Natural killer cell (primary cell): ENCODE measurements around the gene IL18BP. TPM values are rescaled to one million over a fixed set of nuclear protein-coding genes. Genes with fewer than 3 reads are reported as not detected.

ENCODE experiments used
- ATAC-seq, 3 donors: fragments of 150-1000 bp in 2 of 3; fragments of 200-7000 bp in 1 of 3; cut with Tn5 transposase; 1 replicate in 1 of 3; 2 replicates in 2 of 3; pipeline ENCODE4 v1.10.0; 2021; ENCODE audit warnings: mild to moderate bottlenecking in 2 of 3, moderate library complexity in 2 of 3
- DNase-seq, 2 donors: peaks; one replicate each; pipeline versions ENCODE4 v3.0.0 to v3.0.0-alpha.2; 2013 to 2021; ENCODE audit warnings: mixed read lengths in 1 of 2
- H3K27ac ChIP-seq: one replicate; pipeline ENCODE4 v1.5.1; 2013; ENCODE audit warnings: mild to moderate bottlenecking, low read length
- H3K27me3 ChIP-seq: one replicate; pipeline ENCODE4 v1.6.1; 2013; ENCODE audit warnings: low read length; ENCODE audit not compliant: control insufficient read depth, insufficient read depth
- H3K36me3 ChIP-seq: one replicate; pipeline ENCODE4 v1.6.1; 2013; ENCODE audit warnings: low read length; ENCODE audit not compliant: control insufficient read depth, insufficient read depth
- H3K4me1 ChIP-seq: one replicate; pipeline ENCODE4 v1.6.1; 2013; ENCODE audit warnings: low read length; ENCODE audit not compliant: control insufficient read depth, insufficient read depth
- H3K4me3 ChIP-seq: one replicate; pipeline ENCODE4 v1.5.1; 2013; ENCODE audit warnings: low read length
- H3K9me3 ChIP-seq: one replicate; pipeline ENCODE4 v1.6.1; 2013; ENCODE audit warnings: low read length; ENCODE audit not compliant: control insufficient read depth, insufficient read depth
- H3K27ac Mint-ChIP-seq, 2 donors: one replicate each; pipeline ENCODE4 v1.8.0; 2022; ENCODE audit warnings: mild to moderate bottlenecking in 2 of 2, mixed read lengths in 2 of 2, moderate library complexity in 1 of 2
- H3K27me3 Mint-ChIP-seq, 2 donors: one replicate each; pipeline ENCODE4 v1.8.0; 2022; ENCODE audit warnings: low read depth in 2 of 2, mixed read lengths in 2 of 2
- H3K36me3 Mint-ChIP-seq: one replicate; pipeline ENCODE4 v1.8.0; 2022; ENCODE audit warnings: mixed read lengths
- H3K4me1 Mint-ChIP-seq, 2 donors: one replicate each; pipeline ENCODE4 v1.8.0; 2022; ENCODE audit warnings: mixed read lengths in 2 of 2
- H3K4me3 Mint-ChIP-seq: one replicate; pipeline ENCODE4 v1.8.0; 2022; ENCODE audit warnings: mild to moderate bottlenecking, moderate library complexity, mixed read lengths
- H3K9me3 Mint-ChIP-seq, 2 donors: one replicate each; pipeline ENCODE4 v1.8.0; 2022; ENCODE audit warnings: mixed read lengths in 2 of 2
- WGBS: methylation state at CpG from one replicate; pipeline ENCODE4 v1.1.7; 2013; ENCODE audit warnings: missing lambda C conversion rate; ENCODE audit not compliant: insufficient coverage; 5-methylcytosine and 5-hydroxymethylcytosine counted together
- intact Hi-C: fragments of 100-400 bp; cut with micrococcal nuclease; formaldehyde crosslinking; loops from one replicate; pipeline ENCODE4 v1.14.2; 2022
- total RNA-seq, 4 donors: library from RNA; stranded (reverse); fragments of 120-200 nt in 1 of 4; gene quantifications; one replicate each; pipeline versions ENCODE4 v1.2.3 to v1.2.4, GENCODE V29; 2013 to 2022
- TF ChIP-seq, protein P1 (sequence below): fragments of 200-600 bp; IDR thresholded peaks from one replicate; pipeline ENCODE4 v1.8.0; 2022; ENCODE audit warnings: antibody characterized with exemption

The IL18BP gene
- total RNA-seq, 3 donors from 2014 or later (not counting 1 experiment from before 2014, with no cell fraction given): 23.1 to 35.5 (median 27.2) TPM

DNA sequence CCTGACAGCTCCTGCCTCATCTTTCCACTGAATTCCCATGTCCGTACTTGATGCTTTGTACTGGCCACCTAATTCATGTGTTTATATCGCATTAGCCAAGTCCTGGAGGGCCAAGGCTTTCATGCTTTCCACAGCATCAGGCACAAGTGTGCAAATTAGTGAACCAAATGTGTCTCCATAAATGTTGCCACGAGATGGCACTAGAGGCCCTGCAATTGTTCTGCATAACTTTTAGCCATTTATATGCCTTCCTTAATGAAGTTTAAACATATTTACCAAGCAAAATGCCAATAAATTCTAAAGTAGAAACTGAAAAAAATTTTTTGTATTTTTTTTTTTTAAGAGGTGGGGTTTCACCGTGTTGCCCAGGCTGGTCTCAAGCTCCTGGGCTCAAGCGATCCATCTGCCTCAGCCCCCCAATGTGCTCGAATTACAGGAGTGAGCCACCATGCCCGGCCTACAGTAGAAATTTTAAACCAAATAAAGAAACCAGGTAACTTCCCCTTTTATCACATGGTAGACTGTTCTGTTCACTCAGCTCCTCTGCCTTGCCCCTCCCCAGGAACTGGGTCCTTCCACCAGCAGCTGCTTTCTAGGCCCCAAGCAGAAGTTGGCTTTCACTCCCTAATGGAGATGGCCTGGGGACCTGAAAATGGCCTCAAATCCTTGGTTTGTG lies 20.8 kb upstream of the IL18BP start:
- Mint-ChIP-seq H3K9me3 (no peaks in the 10 kb centered on the region), H3K4me1 (peaks cover 4% of the 10 kb centered on the region in 2 donors), H3K36me3 (no peaks in the 10 kb centered on the region), H3K27me3 (no peaks in the 10 kb centered on the region), H3K27ac (peak overlapping the region in 1 of 2 donors; percentile 56), H3K4me3 (no peak overlapping the region)
- ATAC-seq: peak; percentile 61 to 75 (median 68)
- TF ChIP-seq, protein P1, sequence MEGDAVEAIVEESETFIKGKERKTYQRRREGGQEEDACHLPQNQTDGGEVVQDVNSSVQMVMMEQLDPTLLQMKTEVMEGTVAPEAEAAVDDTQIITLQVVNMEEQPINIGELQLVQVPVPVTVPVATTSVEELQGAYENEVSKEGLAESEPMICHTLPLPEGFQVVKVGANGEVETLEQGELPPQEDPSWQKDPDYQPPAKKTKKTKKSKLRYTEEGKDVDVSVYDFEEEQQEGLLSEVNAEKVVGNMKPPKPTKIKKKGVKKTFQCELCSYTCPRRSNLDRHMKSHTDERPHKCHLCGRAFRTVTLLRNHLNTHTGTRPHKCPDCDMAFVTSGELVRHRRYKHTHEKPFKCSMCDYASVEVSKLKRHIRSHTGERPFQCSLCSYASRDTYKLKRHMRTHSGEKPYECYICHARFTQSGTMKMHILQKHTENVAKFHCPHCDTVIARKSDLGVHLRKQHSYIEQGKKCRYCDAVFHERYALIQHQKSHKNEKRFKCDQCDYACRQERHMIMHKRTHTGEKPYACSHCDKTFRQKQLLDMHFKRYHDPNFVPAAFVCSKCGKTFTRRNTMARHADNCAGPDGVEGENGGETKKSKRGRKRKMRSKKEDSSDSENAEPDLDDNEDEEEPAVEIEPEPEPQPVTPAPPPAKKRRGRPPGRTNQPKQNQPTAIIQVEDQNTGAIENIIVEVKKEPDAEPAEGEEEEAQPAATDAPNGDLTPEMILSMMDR: peak; percentile 70
- intact Hi-C loops: loop anchor here (1.0 to 5.0 kb wide), 4 partner anchors 114 to 454 kb away; partner anchors contain the start of gene CLPB
- 49% methylated on average over 7 of the region's 7 CpGs for WGBS
- peak; percentile 31 to 75 for DNase-seq
- H3K4me1 ChIP-seq: no peaks in the 10 kb centered on the region
- no peaks in the 10 kb centered on the region for H3K36me3 ChIP-seq
- H3K4me3 ChIP-seq: no peak overlapping the region
- no peaks in the 10 kb centered on the region for H3K27me3 ChIP-seq
- no peaks in the 10 kb centered on the region for H3K9me3 ChIP-seq
- H3K27ac ChIP-seq: peak overlapping the region; percentile 9

DNA sequence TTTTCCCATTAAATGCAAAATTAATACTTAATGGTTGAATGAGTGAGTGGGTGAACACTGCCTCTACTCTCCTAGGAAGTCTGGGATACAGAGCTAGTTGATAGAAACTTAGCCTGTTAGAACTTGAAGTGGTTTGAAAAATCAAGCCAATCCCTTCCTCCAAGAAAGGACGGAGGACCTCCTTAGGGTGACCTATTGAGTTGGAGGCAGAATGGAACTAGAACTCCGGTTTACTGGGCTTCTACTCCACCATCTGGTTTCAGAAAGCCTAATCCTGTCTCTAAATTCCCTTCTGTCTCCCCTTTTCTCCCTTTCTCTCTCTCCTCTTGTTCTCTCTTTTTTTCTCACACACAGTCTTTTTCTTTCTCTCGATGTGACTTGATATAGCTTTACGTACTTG lies 19.6 kb upstream of the IL18BP start:
- intact Hi-C loops: loop anchor here (5.0 kb wide), 2 partner anchors 113 to 453 kb away; partner anchors contain the start of gene CLPB
- no peak overlapping the region for H3K27ac Mint-ChIP-seq
- H3K27me3 Mint-ChIP-seq: no peaks in the 10 kb centered on the region
- no peaks in the 10 kb centered on the region for H3K9me3 ChIP-seq
- no peak overlapping the region for H3K4me3 ChIP-seq
- peaks cover 4% of the 10 kb centered on the region in 2 donors for H3K4me1 Mint-ChIP-seq
- no peaks in the 10 kb centered on the region for H3K27me3 ChIP-seq
- H3K9me3 Mint-ChIP-seq: no peaks in the 10 kb centered on the region
- WGBS: 98% methylated on average over 3 of the region's 4 CpGs
- H3K4me1 ChIP-seq: no peaks in the 10 kb centered on the region
- no peak overlapping the region for H3K4me3 Mint-ChIP-seq
- no peak overlapping the region for H3K27ac ChIP-seq
- peaks cover 9% of the 10 kb centered on the region for H3K36me3 ChIP-seq
- no peaks in the 10 kb centered on the region for H3K36me3 Mint-ChIP-seq
- TF ChIP-seq, protein P1: no peak
- DNase-seq: no peak
- ATAC-seq: no peak

DNA sequence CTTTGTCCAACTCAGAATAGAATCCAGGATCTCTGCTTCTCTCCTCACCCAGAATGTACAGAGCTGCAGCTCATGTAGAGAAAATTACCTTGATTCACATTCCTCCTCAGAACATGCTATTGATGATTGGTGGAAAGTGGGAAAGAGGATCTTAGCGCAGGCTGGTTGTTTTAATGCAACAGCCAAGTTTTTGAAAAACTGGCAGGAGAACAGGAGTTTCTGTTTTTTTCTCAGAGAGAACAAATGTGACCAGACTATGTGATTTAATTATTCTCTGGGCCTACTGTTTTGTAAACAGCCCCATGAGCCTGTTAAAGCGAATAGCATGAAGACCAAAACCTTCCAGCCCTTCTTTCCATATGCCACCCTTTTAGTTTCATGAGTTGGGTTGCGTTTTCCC lies 19.1 kb upstream of the IL18BP start:
- no peaks in the 10 kb centered on the region for H3K9me3 Mint-ChIP-seq
- no peaks in the 10 kb centered on the region for H3K36me3 Mint-ChIP-seq
- Histone ChIP-seq H3K36me3 (peaks cover 9% of the 10 kb centered on the region), H3K27me3 (no peaks in the 10 kb centered on the region), H3K4me3 (no peak overlapping the region), H3K4me1 (no peaks in the 10 kb centered on the region), H3K27ac (no peak overlapping the region), H3K9me3 (no peaks in the 10 kb centered on the region)
- H3K4me1 Mint-ChIP-seq: peaks cover 4% of the 10 kb centered on the region in 2 donors
- no peak for DNase-seq
- H3K27me3 Mint-ChIP-seq: no peaks in the 10 kb centered on the region
- TF ChIP-seq, protein P1: no peak
- ATAC-seq: no peak
- intact Hi-C loops: loop anchor here (5.0 kb wide), 2 partner anchors 113 to 453 kb away; partner anchors contain the start of gene CLPB
- H3K4me3 Mint-ChIP-seq: no peak overlapping the region
- no peak overlapping the region for H3K27ac Mint-ChIP-seq
- 96% methylated on average over 3 of the region's 3 CpGs for WGBS
